NCI-H460 (cell line): ENCODE data around the gene DAP. TPM values are rescaled to one million over a fixed set of nuclear protein-coding genes. Genes with fewer than 3 reads are reported as not detected.

ENCODE experiments used
- DNase-seq: peaks from one replicate; pipeline ENCODE4 v3.0.0-alpha.2; 2016; ENCODE audit warnings: low read depth; ENCODE audit errors: extremely low read depth
- total RNA-seq: library from RNA; depleted of rRNA; stranded (reverse); fragments of >200 nt; shearing (Covaris generic); gene quantifications from 2 replicates; pipeline ENCODE4 v1.2.3, GENCODE V29; 2014

Gene DAP
- total RNA-seq, 1 experiment from 2014 or later, result 10.8 TPM

GRCh38 chr5:10695055-10695649, 65.9 kb downstream of the DAP start:
- DNase-seq, result peak; percentile 73

- no peak for DNase-seq
Observed at GRCh38 chr5:10691826-10692785, 68.9 kb downstream of the DAP start.

- DNase-seq, result no peak
Observed at GRCh38 chr5:10690460-10691440, 70.3 kb downstream of the DAP start.

GRCh38 chr5:10689391-10690081, 71.5 kb downstream of the DAP start:
- peak; percentile 54 for DNase-seq

- no peak for DNase-seq
Observed at GRCh38 chr5:10688651-10689171, 72.3 kb downstream of the DAP start.

GRCh38 chr5:10686890-10687289, 74.1 kb downstream of the DAP start:
- no peak for DNase-seq

- no peak for DNase-seq
Observed at GRCh38 chr5:10685115-10685521, 75.9 kb downstream of the DAP start.

GRCh38 chr5:10684303-10685086, 76.5 kb downstream of the DAP start:
- DNase-seq, result no peak

GRCh38 chr5:10682801-10683525, 78.1 kb downstream of the DAP start:
- DNase-seq, result no peak

GRCh38 chr5:10681731-10682679, 79.0 kb downstream of the DAP start:
- no peak for DNase-seq

GRCh38 chr5:10680876-10681481, 80.1 kb downstream of the DAP start:
- DNase-seq, result no peak

- no peak for DNase-seq
Observed at GRCh38 chr5:10679336-10679988, 81.6 kb downstream of the DAP start.

GRCh38 chr5:10678244-10678643, 82.8 kb downstream of the DAP start:
- DNase-seq, result no peak

GRCh38 chr5:10677533-10677932, 83.5 kb downstream of the DAP start:
- DNase-seq, result no peak

GRCh38 chr5:10676946-10677345, 84.1 kb downstream of the DAP start:
- no peak for DNase-seq

- no peak for DNase-seq
Observed at GRCh38 chr5:10676224-10676623, 84.8 kb downstream of the DAP start.
